SH-SY5Y (cell line): ENCODE results near the gene CLEC19A.

Experiments used
- GATA2 ChIP-seq: IDR thresholded peaks from 2 replicates; pipeline ENCODE4 v1.6.1; 2011; ENCODE audit warnings: mild to moderate bottlenecking, low read depth, low read length
- GATA3 ChIP-seq: IDR thresholded peaks from 2 replicates; pipeline ENCODE4 v1.6.1; 2011; ENCODE audit warnings: low read depth, mild to moderate bottlenecking, low read length, moderate library complexity

GRCh38 chr16:19328364-19328763 is 42.8 kb downstream of the CLEC19A start:
- TF ChIP-seq GATA2 (no peak), GATA3 (no peak)
